Measurements from ENCODE around the gene IL9.

IL9 gene

GRCh38 chr5:135895474-135896006, at the start of gene IL9:
Gene IL9, minus strand, starts transcription at chr5:135895841. Its CDS starts 25 bp downstream, at chr5:135895816.
- Histone ChIP-seq H3K27me3 (replicated peaks) (no peaks in the 10 kb centered on the region), H3K36me3 (replicated peaks) (no peaks in the 10 kb centered on the region), H3K4me3 (ENCODE audit: low read depth, low read length) (no peak within 1 kb of the TSS), H3K27ac (no peak within 1 kb of the TSS)
- peak; percentile 3 for TF ChIP-seq CTCF (IDR thresholded peaks at IDR 0.05; ENCODE audit: low read depth, low read length, missing control alignments)
- in situ Hi-C loops (cut with HindIII; ENCODE audit: low pct_ligation_motif_present, low sequenced_read_pairs) = loop anchor here (25.0 kb wide), 1 partner anchor 292 kb away; the partner anchor contains the start of gene SMIM32
- DNase-seq = no peak

- H3K36me3 ChIP-seq (replicated peaks) = no peaks in the 10 kb centered on the region
- DNase-seq = peak; percentile 78
- H3K4me3 ChIP-seq (ENCODE audit: low read depth, low read length) = no peak overlapping the region
- in situ Hi-C loops (cut with HindIII; ENCODE audit: low pct_ligation_motif_present, low sequenced_read_pairs) = no loop called here
- H3K27ac ChIP-seq = no peak overlapping the region
- TF ChIP-seq CTCF (IDR thresholded peaks at IDR 0.05; ENCODE audit: low read depth, low read length, missing control alignments) = peak; percentile 72
- no peaks in the 10 kb centered on the region for H3K27me3 ChIP-seq (replicated peaks)
These were observed 49.4 kb upstream of the IL9 start for GRCh38 chr5:135944967-135945560.

- DNase-seq = no peak
- in situ Hi-C loops (cut with HindIII; ENCODE audit: low pct_ligation_motif_present, low sequenced_read_pairs) = no loop called here
- no peak for TF ChIP-seq CTCF (IDR thresholded peaks at IDR 0.05; ENCODE audit: low read depth, low read length, missing control alignments)
These were observed 48.9 kb upstream of the IL9 start for GRCh38 chr5:135944564-135944963.

GRCh38 chr5:135942202-135942771, 46.6 kb upstream of the IL9 start:
- Histone ChIP-seq H3K27ac (no peak overlapping the region), H3K4me3 (ENCODE audit: low read depth, low read length) (no peak overlapping the region), H3K36me3 (replicated peaks) (no peaks in the 10 kb centered on the region), H3K27me3 (replicated peaks) (no peaks in the 10 kb centered on the region)
- in situ Hi-C loops (cut with HindIII; ENCODE audit: low pct_ligation_motif_present, low sequenced_read_pairs) = no loop called here
- DNase-seq = no peak
- TF ChIP-seq CTCF (IDR thresholded peaks at IDR 0.05; ENCODE audit: low read depth, low read length, missing control alignments) = no peak

More at GRCh38 chr5:135944564-135944963, 48.9 kb upstream of the IL9 start:
- H3K27me3 ChIP-seq (replicated peaks) = no peaks in the 10 kb centered on the region
- H3K36me3 ChIP-seq (replicated peaks) = no peaks in the 10 kb centered on the region
- H3K4me3 ChIP-seq (ENCODE audit: low read depth, low read length) = no peak overlapping the region
- H3K27ac ChIP-seq = no peak overlapping the region

GRCh38 chr5:135941711-135942110, 46.1 kb upstream of the IL9 start:
- Histone ChIP-seq H3K27ac (no peak overlapping the region), H3K36me3 (replicated peaks) (no peaks in the 10 kb centered on the region)
- TF ChIP-seq CTCF (IDR thresholded peaks at IDR 0.05; ENCODE audit: low read depth, low read length, missing control alignments) = no peak

More at GRCh38 chr5:135941711-135942110, 46.1 kb upstream of the IL9 start:
- H3K27me3 ChIP-seq (replicated peaks) = no peaks in the 10 kb centered on the region
- H3K4me3 ChIP-seq (ENCODE audit: low read depth, low read length) = no peak overlapping the region
- in situ Hi-C loops (cut with HindIII; ENCODE audit: low pct_ligation_motif_present, low sequenced_read_pairs) = no loop called here
- no peak for DNase-seq
